Spleen (tissue), 11 donors: Measurements from ENCODE around the gene OCRL. TPM values are rescaled to one million over a fixed set of nuclear protein-coding genes. Genes with fewer than 3 reads are reported as not detected.

Experiments
- DNase-seq: peaks from one replicate; pipeline ENCODE4 v3.0.0-alpha.2; 2020
- H3K27ac ChIP-seq, 8 donors: fragments of 200-600 bp; sonication (generic) in 7 of 8; 1 replicate in 4 of 8; 2 replicates in 4 of 8; pipeline versions ENCODE4 v1.5.0 to v1.8.0; 2016 to 2021; ENCODE audit warnings: inconsistent platforms in 4 of 8, mild to moderate bottlenecking in 4 of 8, moderate library complexity in 1 of 8
- H3K27me3 ChIP-seq, 7 donors: fragments of 200-600 bp; sonication (generic) in 6 of 7; replicated peaks in 1 of 7; 1 replicate in 4 of 7; 2 replicates in 3 of 7; pipeline versions ENCODE4 v1.5.0 to v1.8.0; 2016 to 2021; ENCODE audit warnings: inconsistent platforms in 3 of 7, mild to moderate bottlenecking in 1 of 7
- H3K36me3 ChIP-seq, 6 donors: fragments of 200-600 bp; sonication (generic) in 5 of 6; 1 replicate in 4 of 6; 2 replicates in 2 of 6; pipeline versions ENCODE4 v1.5.0 to v1.8.0; 2016 to 2021; ENCODE audit warnings: inconsistent platforms in 2 of 6
- H3K4me1 ChIP-seq, 6 donors: fragments of 200-600 bp; sonication (generic) in 5 of 6; 1 replicate in 3 of 6; 2 replicates in 3 of 6; pipeline versions ENCODE4 v1.5.0 to v1.8.0; 2016 to 2021; ENCODE audit warnings: inconsistent platforms in 3 of 6
- H3K4me3 ChIP-seq, 8 donors: fragments of 200-600 bp; sonication (generic) in 7 of 8; 1 replicate in 4 of 8; 2 replicates in 4 of 8; pipeline versions ENCODE4 v1.5.0 to v1.8.0; 2016 to 2021; ENCODE audit warnings: inconsistent platforms in 4 of 8, mild to moderate bottlenecking in 4 of 8, moderate library complexity in 2 of 8
- H3K9me3 ChIP-seq, 8 donors: fragments of 200-600 bp; sonication (generic) in 7 of 8; 1 replicate in 4 of 8; 2 replicates in 4 of 8; pipeline versions ENCODE4 v1.5.0 to v1.8.0; 2016 to 2021; ENCODE audit warnings: inconsistent platforms in 4 of 8
- CTCF ChIP-seq, 11 experiments: fragments of 200-600 bp in 7 of 11; fragments of 450-650 bp in 4 of 11; sonication (generic) in 4 of 11; IDR thresholded peaks in 8 of 11; conservative IDR thresholded peaks in 3 of 11; 1 replicate in 7 of 11; 2 replicates in 4 of 11; pipeline versions ENCODE4 v1.4.0 to v1.8.0; 2016 to 2021; ENCODE audit warnings: antibody characterized with exemption in 11 of 11, inconsistent platforms in 4 of 11, mild to moderate bottlenecking in 1 of 11
- POLR2A ChIP-seq, 3 donors: fragments of 450-650 bp; IDR thresholded peaks; one replicate each; pipeline ENCODE4 v1.5.1; 2017; ENCODE audit warnings: antibody characterized with exemption in 3 of 3, mild to moderate bottlenecking in 1 of 3
- POLR2AphosphoS5 ChIP-seq, 3 donors: sonication (generic); formaldehyde crosslinking; IDR thresholded peaks; one replicate each; pipeline ENCODE4 v1.5.1; 2017; ENCODE audit warnings: antibody characterized with exemption in 3 of 3
- WGBS, 5 donors: extraction: QIAGEN DNeasy Blood & Tissue Kit in 3 of 5; methylation state at CpG; one replicate each; pipeline versions ENCODE4 v1.1.5 to v1.1.7; 2013 to 2018; 5-methylcytosine and 5-hydroxymethylcytosine counted together
- intact Hi-C: fragments of 100-400 bp; cut with DNase I; formaldehyde crosslinking; loops from one replicate; pipeline ENCODE4 v1.15.0; 2023; ENCODE audit warnings: low total_unique reads
- polyA plus RNA-seq, 3 donors: library from polyadenylated mRNA; stranded (reverse); fragments of 200-250 nt; gene quantifications; one replicate each; pipeline ENCODE4 v1.2.1, GENCODE V29; 2013
- total RNA-seq, 7 donors: library from RNA; depleted of rRNA in 3 of 7; stranded (reverse); fragments of >200 nt in 3 of 7; fragmentation: NEBNext Ultra II Directional in 4 of 7; extraction: Animal tissue kit (Norgen Biotek cat#: 25700) in 4 of 7; gene quantifications; one replicate each; pipeline versions ENCODE4 v1.1.0 to v1.2.1, GENCODE V29; 2016 to 2021
- donor health status: healthy with polysubstance abuse.
- donor health status: DM: no; HTN: no; CAD: no; lungs with moderate emphysema.
- donor health status: DM: no; HTN: no; CAD: no.
- donor health status: Bipolar disorder and iron deficiency.
- donor health status: healthy.
- donor health status: DM: no; HTN: no; CAD: no.
- donor health status: DM: yes; HTN: yes; CAD: no.

Gene OCRL
- total and polyA plus RNA-seq, 10 donors = 3.2 to 16.9 (median 11.2) TPM

GRCh38 chrX:129574214-129574613 is 34.2 kb downstream of the OCRL start:
- H3K4me1 ChIP-seq = no peaks in the 10 kb centered on the region
- no peak overlapping the region for H3K27ac ChIP-seq
- WGBS, 5 donors = 46 to 72% (median 60%) methylated on average over 2 of the region's 2 CpGs
- TF ChIP-seq POLR2AphosphoS5 (IDR thresholded peaks at IDR 0.05) = no peak
- TF ChIP-seq CTCF (IDR thresholded peaks at IDR 0.05 in 8 of 11, conservative IDR thresholded peaks at IDR 0.05 in 3 of 11) = no peak
- no peak for TF ChIP-seq POLR2A (IDR thresholded peaks at IDR 0.05)
- H3K4me3 ChIP-seq = no peak overlapping the region
- no peaks in the 10 kb centered on the region for H3K9me3 ChIP-seq
- no peak for DNase-seq
- peaks cover 0 to 59% (median 3%) of the 10 kb centered on the region in 6 donors for H3K36me3 ChIP-seq
- no peaks in the 10 kb centered on the region for H3K27me3 ChIP-seq
- intact Hi-C loops = no loop called here

GRCh38 chrX:129576539-129576938 is 36.5 kb downstream of the OCRL start:
- 58 to 94% (median 86%) methylated on average over 3 of the region's 3 CpGs for WGBS, 5 donors
- no peaks in the 10 kb centered on the region for H3K27me3 ChIP-seq
- intact Hi-C loops = no loop called here
- no peak for DNase-seq
- no peak overlapping the region for H3K27ac ChIP-seq
- no peaks in the 10 kb centered on the region for H3K4me1 ChIP-seq
- no peaks in the 10 kb centered on the region for H3K9me3 ChIP-seq
- H3K36me3 ChIP-seq = peaks cover 0 to 45% (median 3%) of the 10 kb centered on the region in 6 donors
- TF ChIP-seq POLR2A (IDR thresholded peaks at IDR 0.05) = no peak
- TF ChIP-seq POLR2AphosphoS5 (IDR thresholded peaks at IDR 0.05) = no peak
- TF ChIP-seq CTCF (IDR thresholded peaks at IDR 0.05 in 8 of 11, conservative IDR thresholded peaks at IDR 0.05 in 3 of 11) = no peak
- H3K4me3 ChIP-seq = no peak overlapping the region

GRCh38 chrX:129577473-129577872 is 37.4 kb downstream of the OCRL start:
- DNase-seq = no peak
- Histone ChIP-seq H3K27ac (no peak overlapping the region), H3K9me3 (no peaks in the 10 kb centered on the region), H3K36me3 (peaks cover 0 to 43% (median 3%) of the 10 kb centered on the region in 6 donors), H3K4me3 (no peak overlapping the region), H3K27me3 (no peaks in the 10 kb centered on the region), H3K4me1 (no peaks in the 10 kb centered on the region)
- intact Hi-C loops = no loop called here
- TF ChIP-seq POLR2A (IDR thresholded peaks at IDR 0.05) (no peak), POLR2AphosphoS5 (IDR thresholded peaks at IDR 0.05) (no peak), CTCF (IDR thresholded peaks at IDR 0.05 in 8 of 11, conservative IDR thresholded peaks at IDR 0.05 in 3 of 11) (no peak)
- WGBS, 5 donors = 74 to 94% (median 89%) methylated on average over 5 of the region's 5 CpGs

GRCh38 chrX:129577877-129578276 is 37.8 kb downstream of the OCRL start:
- Histone ChIP-seq H3K27ac (no peak overlapping the region), H3K9me3 (no peaks in the 10 kb centered on the region), H3K36me3 (peaks cover 0 to 44% (median 3%) of the 10 kb centered on the region in 6 donors), H3K4me3 (no peak overlapping the region), H3K4me1 (no peaks in the 10 kb centered on the region), H3K27me3 (no peaks in the 10 kb centered on the region)
- intact Hi-C loops = no loop called here
- 76 to 88% (median 86%) methylated on average over 1 of the region's 1 CpG for WGBS, 5 donors
- TF ChIP-seq POLR2A (IDR thresholded peaks at IDR 0.05) (no peak), CTCF (IDR thresholded peaks at IDR 0.05 in 8 of 11, conservative IDR thresholded peaks at IDR 0.05 in 3 of 11) (no peak), POLR2AphosphoS5 (IDR thresholded peaks at IDR 0.05) (no peak)
- DNase-seq = no peak
